ENCODE data around the gene UBB. TPM values are rescaled to one million over a fixed set of nuclear protein-coding genes. Genes with fewer than 3 reads are reported as not detected.

Gene UBB
- total RNA-seq, 2 experiments from 2014 or later: 1,415 to 1,441 TPM

- no peaks in the 10 kb centered on the region for H3K27me3 Mint-ChIP-seq (ENCODE audit: low read depth)
- peak; percentile 56 for DNase-seq
Measured at GRCh38 chr17:16419074-16419928, 38.4 kb downstream of the UBB start.

GRCh38 chr17:16419929-16420271 is 39.0 kb downstream of the UBB start:
- H3K27me3 Mint-ChIP-seq (ENCODE audit: low read depth): no peaks in the 10 kb centered on the region
- ATAC-seq (no peak), DNase-seq (peak; percentile 65)
- peak overlapping the region; percentile 81 for H3K27ac Mint-ChIP-seq
- H3K36me3 Mint-ChIP-seq (ENCODE audit: low read depth): peaks cover 62% of the 10 kb centered on the region
- peak overlapping the region; percentile 57 for H3K4me3 Mint-ChIP-seq
- peaks cover 47% of the 10 kb centered on the region for H3K4me1 Mint-ChIP-seq (ENCODE audit: low read depth)
- POLR2A ChIA-PET: interaction anchor here (0.6 to 6.2 kb wide), 2 partner anchors 17 to 99 kb away, joined by 4 to 57 read pairs; no protein-coding TSS in a partner anchor
- no peaks in the 10 kb centered on the region for H3K9me3 Mint-ChIP-seq (ENCODE audit: insufficient read depth)
- CTCF ChIA-PET: interaction anchor here (1.5 to 5.0 kb wide), 2 partner anchors 9 to 55 kb away, joined by 5 to 27 read pairs; no protein-coding TSS in a partner anchor

More at GRCh38 chr17:16419074-16419928, 38.4 kb downstream of the UBB start:
- H3K9me3 Mint-ChIP-seq (ENCODE audit: insufficient read depth): no peaks in the 10 kb centered on the region
- peak overlapping the region; percentile 57 for H3K4me3 Mint-ChIP-seq
- no peak for ATAC-seq
- peaks cover 62% of the 10 kb centered on the region for H3K36me3 Mint-ChIP-seq (ENCODE audit: low read depth)
- peak overlapping the region; percentile 81 for H3K27ac Mint-ChIP-seq
- H3K4me1 Mint-ChIP-seq (ENCODE audit: low read depth): peaks cover 51% of the 10 kb centered on the region
- ChIA-PET CTCF (interaction anchor here (1.4 to 5.0 kb wide), 3 partner anchors 9 to 55 kb away, joined by 3 to 27 read pairs (median 5); no protein-coding TSS in a partner anchor), POLR2A (interaction anchor here (0.6 to 6.2 kb wide), 5 partner anchors 18 to 100 kb away, joined by 4 to 57 read pairs (median 5); partner anchors contain the start of gene UBB)

GRCh38 chr17:16422416-16422815 is 41.5 kb downstream of the UBB start:
- CTCF ChIA-PET: interaction anchor here (1.1 kb wide), 1 partner anchor 59 kb away, joined by 3 read pairs; no protein-coding TSS in a partner anchor
- DNase-seq (no peak), ATAC-seq (no peak)
- H3K9me3 Mint-ChIP-seq (ENCODE audit: insufficient read depth): no peaks in the 10 kb centered on the region
- no peak overlapping the region for H3K4me3 Mint-ChIP-seq
- POLR2A ChIA-PET: interaction anchor here (1.0 kb wide), 1 partner anchor 42 kb away, joined by 3 read pairs; the partner anchor contains the start of gene UBB
- no peak overlapping the region for H3K27ac Mint-ChIP-seq
- H3K36me3 Mint-ChIP-seq (ENCODE audit: low read depth): peaks cover 76% of the 10 kb centered on the region
- peaks cover 35% of the 10 kb centered on the region for H3K4me1 Mint-ChIP-seq (ENCODE audit: low read depth)
- H3K27me3 Mint-ChIP-seq (ENCODE audit: low read depth): no peaks in the 10 kb centered on the region

- Mint-ChIP-seq H3K36me3 (ENCODE audit: low read depth) (peaks cover 67% of the 10 kb centered on the region), H3K4me1 (ENCODE audit: low read depth) (peaks cover 27% of the 10 kb centered on the region), H3K4me3 (no peak overlapping the region), H3K27me3 (ENCODE audit: low read depth) (no peaks in the 10 kb centered on the region), H3K9me3 (ENCODE audit: insufficient read depth) (no peaks in the 10 kb centered on the region), H3K27ac (no peak overlapping the region)
- no peak for ATAC-seq
- POLR2A ChIA-PET: interaction anchor here (0.7 to 1.0 kb wide), 2 partner anchors 43 kb away, joined by 3 read pairs; partner anchors contain the start of gene UBB
- CTCF ChIA-PET: interaction anchor here (0.6 to 1.1 kb wide), 2 partner anchors 59 to 844 kb away, joined by 3 read pairs; no protein-coding TSS in a partner anchor
- no peak for DNase-seq
Measured at GRCh38 chr17:16423226-16423872, 42.5 kb downstream of the UBB start.

GRCh38 chr17:16425202-16425601 is 44.3 kb downstream of the UBB start:
- Mint-ChIP-seq H3K4me3 (no peak overlapping the region), H3K27me3 (ENCODE audit: low read depth) (no peaks in the 10 kb centered on the region), H3K4me1 (ENCODE audit: low read depth) (peaks cover 8% of the 10 kb centered on the region), H3K9me3 (ENCODE audit: insufficient read depth) (no peaks in the 10 kb centered on the region), H3K27ac (no peak overlapping the region), H3K36me3 (ENCODE audit: low read depth) (peaks cover 63% of the 10 kb centered on the region)
- POLR2A ChIA-PET: interaction anchor here (1.3 kb wide), 1 partner anchor 9 kb away, joined by 4 read pairs; no protein-coding TSS in a partner anchor
- CTCF ChIA-PET: interaction anchor here (1.2 to 1.5 kb wide), 2 partner anchors 10 to 13 kb away, joined by 3 to 7 read pairs; partner anchors contain the start of gene TRPV2
- ATAC-seq (no peak), DNase-seq (no peak)

- CTCF ChIA-PET: interaction anchor here (1.2 to 3.7 kb wide), 4 partner anchors 11 to 96 kb away, joined by 3 to 25 read pairs (median 14); partner anchors contain the start of gene TRPV2
- H3K4me1 Mint-ChIP-seq (ENCODE audit: low read depth): peaks cover 3% of the 10 kb centered on the region
- no peak overlapping the region for H3K4me3 Mint-ChIP-seq
- no peaks in the 10 kb centered on the region for H3K9me3 Mint-ChIP-seq (ENCODE audit: insufficient read depth)
- DNase-seq (no peak), ATAC-seq (no peak)
- no peaks in the 10 kb centered on the region for H3K27me3 Mint-ChIP-seq (ENCODE audit: low read depth)
- POLR2A ChIA-PET: interaction anchor here (0.7 to 1.3 kb wide), 3 partner anchors 9 to 13 kb away, joined by 4 read pairs; partner anchors contain the start of gene TRPV2
- H3K36me3 Mint-ChIP-seq (ENCODE audit: low read depth): peaks cover 60% of the 10 kb centered on the region
- H3K27ac Mint-ChIP-seq: no peak overlapping the region
Measured at GRCh38 chr17:16425698-16426659, 45.1 kb downstream of the UBB start.

GRCh38 chr17:16427020-16427419 is 46.1 kb downstream of the UBB start:
- Mint-ChIP-seq H3K27ac (no peak overlapping the region), H3K36me3 (ENCODE audit: low read depth) (peaks cover 55% of the 10 kb centered on the region), H3K4me1 (ENCODE audit: low read depth) (peaks cover 3% of the 10 kb centered on the region), H3K4me3 (no peak overlapping the region), H3K27me3 (ENCODE audit: low read depth) (no peaks in the 10 kb centered on the region), H3K9me3 (ENCODE audit: insufficient read depth) (no peaks in the 10 kb centered on the region)
- ATAC-seq (no peak), DNase-seq (no peak)
- ChIA-PET POLR2A (interaction anchor here (0.7 to 1.6 kb wide), 4 partner anchors 10 to 12 kb away, joined by 4 to 5 read pairs (median 4); partner anchors contain the start of gene TRPV2), CTCF (interaction anchor here (0.9 to 3.7 kb wide), 7 partner anchors 9 to 94 kb away, joined by 3 to 27 read pairs (median 8); partner anchors contain the start of gene TRPV2)

- Mint-ChIP-seq H3K27me3 (ENCODE audit: low read depth) (no peaks in the 10 kb centered on the region), H3K4me1 (ENCODE audit: low read depth) (no peaks in the 10 kb centered on the region), H3K9me3 (ENCODE audit: insufficient read depth) (no peaks in the 10 kb centered on the region), H3K4me3 (no peak overlapping the region), H3K27ac (no peak overlapping the region), H3K36me3 (ENCODE audit: low read depth) (peaks cover 50% of the 10 kb centered on the region)
- ChIA-PET CTCF (interaction anchor here (0.6 to 3.7 kb wide), 12 partner anchors 10 to 93 kb away, joined by 3 to 27 read pairs (median 6); partner anchors contain the start of gene TRPV2), POLR2A (interaction anchor here (0.6 to 1.6 kb wide), 5 partner anchors 10 to 107 kb away, joined by 3 to 5 read pairs (median 4); partner anchors contain the start of genes TRPV2 and UBB)
- DNase-seq: peak; percentile 60
- ATAC-seq: peak; percentile 82
Measured at GRCh38 chr17:16428098-16428882, 47.4 kb downstream of the UBB start.

- ChIA-PET CTCF (interaction anchor here (2.0 to 3.7 kb wide), 4 partner anchors 9 to 92 kb away, joined by 5 to 27 read pairs (median 22); partner anchors contain the start of gene TRPV2), POLR2A (interaction anchor here (1.1 to 1.3 kb wide), 3 partner anchors 9 to 48 kb away, joined by 3 to 4 read pairs (median 4); partner anchors contain the start of genes TRPV2 and UBB)
- Mint-ChIP-seq H3K4me1 (ENCODE audit: low read depth) (no peaks in the 10 kb centered on the region), H3K27ac (no peak overlapping the region), H3K36me3 (ENCODE audit: low read depth) (peaks cover 50% of the 10 kb centered on the region), H3K9me3 (ENCODE audit: insufficient read depth) (no peaks in the 10 kb centered on the region), H3K4me3 (no peak overlapping the region), H3K27me3 (ENCODE audit: low read depth) (no peaks in the 10 kb centered on the region)
- no peak for DNase-seq
- no peak for ATAC-seq
Measured at GRCh38 chr17:16429083-16429482, 48.2 kb downstream of the UBB start.

- POLR2A ChIA-PET: no interaction called here
- DNase-seq (no peak), ATAC-seq (no peak)
- H3K9me3 Mint-ChIP-seq (ENCODE audit: insufficient read depth): no peaks in the 10 kb centered on the region
- peaks cover 44% of the 10 kb centered on the region for H3K36me3 Mint-ChIP-seq (ENCODE audit: low read depth)
- H3K27ac Mint-ChIP-seq: no peak overlapping the region
- CTCF ChIA-PET: interaction anchor here (2.0 kb wide), 1 partner anchor 13 kb away, joined by 5 read pairs; no protein-coding TSS in a partner anchor
- H3K4me3 Mint-ChIP-seq: no peak overlapping the region
- H3K4me1 Mint-ChIP-seq (ENCODE audit: low read depth): peaks cover 5% of the 10 kb centered on the region
- H3K27me3 Mint-ChIP-seq (ENCODE audit: low read depth): no peaks in the 10 kb centered on the region
Measured at GRCh38 chr17:16430650-16431049, 49.8 kb downstream of the UBB start.

Data from activated CD8-positive, alpha-beta T cell treated with anti-CD3 and anti-CD28 coated beads, Interleukin-2, amount 10 ng/mL, durations not matched to agents 7 days and 5 days (primary cell).